22Rv1 (cell line): ENCODE results near the gene SPSB2.
A peak's percentile ranks its signal among the peaks of the same experiment; 100 is the strongest.

Experiments
- H3K27ac ChIP-seq: fragments of 450-650 bp; 2 replicates; pipeline ENCODE4 v1.5.1; 2017
- CTCF ChIP-seq: fragments of 450-650 bp; IDR thresholded peaks from 2 replicates; pipeline ENCODE4 v1.5.1; 2017; ENCODE audit warnings: mild to moderate bottlenecking
- ZFX ChIP-seq: fragments of 450-650 bp; IDR thresholded peaks from 2 replicates; pipeline ENCODE4 v1.6.1; 2017; ENCODE audit warnings: antibody characterized with exemption, borderline replicate concordance

The SPSB2 gene

GRCh38 chr12:6825398-6826124, 47.5 kb downstream of the SPSB2 start:
- H3K27ac ChIP-seq, result peak overlapping the region; percentile 92
- TF ChIP-seq CTCF, result peak; percentile 99
- no peak for TF ChIP-seq ZFX

GRCh38 chr12:6824901-6825381, 48.2 kb downstream of the SPSB2 start:
- TF ChIP-seq ZFX (no peak), CTCF (no peak)
- H3K27ac ChIP-seq, result peak overlapping the region; percentile 92

GRCh38 chr12:6824085-6824775, 48.9 kb downstream of the SPSB2 start:
- TF ChIP-seq CTCF (peak; percentile 23; the same call in 1 of the 2 replicates), ZFX (no peak)
- H3K27ac ChIP-seq, result no peak overlapping the region

GRCh38 chr12:6823182-6824084, 49.7 kb downstream of the SPSB2 start:
- TF ChIP-seq ZFX (no peak), CTCF (no peak)
- no peak overlapping the region for H3K27ac ChIP-seq

- TF ChIP-seq ZFX (no peak), CTCF (no peak)
Measured at GRCh38 chr12:6822426-6823135, 50.5 kb downstream of the SPSB2 start.

GRCh38 chr12:6821591-6822425, 51.3 kb downstream of the SPSB2 start, which contains the start of gene GPR162:
Gene GPR162, plus strand, starts transcription at chr12:6821821. Its CDS starts 2,078 bp downstream, at chr12:6823899.
- peak within 1 kb of the TSS; percentile 59 for H3K27ac ChIP-seq

More at GRCh38 chr12:6822426-6823135, 50.5 kb downstream of the SPSB2 start:
- H3K27ac ChIP-seq, result no peak overlapping the region

More at GRCh38 chr12:6821591-6822425, 51.3 kb downstream of the SPSB2 start, which contains the start of gene GPR162:
- TF ChIP-seq CTCF (no peak), ZFX (no peak)
